Activated CD4-positive, alpha-beta T cell treated with anti-CD3 and anti-CD28 coated beads for 36 hours (primary cell): ENCODE results near the gene DSEL. TPM values are rescaled to one million over a fixed set of nuclear protein-coding genes. Genes with fewer than 3 reads are reported as not detected.

Experiments used
- ATAC-seq: fragments of 200-7000 bp; cut with Tn5 transposase; one replicate; pipeline ENCODE4 v1.10.0; 2021; ENCODE audit warnings: mild to moderate bottlenecking, moderate library complexity
- CTCF ChIA-PET: fragments of 350-600 bp; sonication (Branson Sonifier 250); formaldehyde crosslinking; loops from one replicate; lab custom pipeline; 2021; ENCODE audit warnings: antibody characterized with exemption; lab: Charles Lee
- POLR2A ChIA-PET: fragments of 350-600 bp; sonication (Branson Sonifier 250); formaldehyde crosslinking; loops from one replicate; lab custom pipeline; 2021; ENCODE audit warnings: antibody characterized with exemption, inconsistent platforms; lab: Charles Lee
- DNase-seq: peaks from one replicate; pipeline ENCODE4 v3.0.0-alpha.2; 2020
- H3K27ac Mint-ChIP-seq: one replicate; pipeline ENCODE4 v1.8.0; 2021; ENCODE audit warnings: mixed read lengths
- H3K27me3 Mint-ChIP-seq: one replicate; pipeline ENCODE4 v1.8.0; 2021; ENCODE audit warnings: mixed read lengths
- H3K36me3 Mint-ChIP-seq: one replicate; pipeline ENCODE4 v1.8.0; 2021; ENCODE audit warnings: low read depth, mixed read lengths
- H3K4me1 Mint-ChIP-seq: one replicate; pipeline ENCODE4 v1.8.0; 2021; ENCODE audit warnings: mixed read lengths
- H3K4me3 Mint-ChIP-seq: one replicate; pipeline ENCODE4 v1.8.0; 2021; ENCODE audit warnings: mild to moderate bottlenecking, moderate library complexity, mixed read lengths
- H3K9me3 Mint-ChIP-seq: one replicate; pipeline ENCODE4 v1.8.0; 2021; ENCODE audit warnings: low read depth, mixed read lengths
- intact Hi-C, 2 experiments: fragments of 100-400 bp; cut with DNase I in 1 of 2; cut with micrococcal nuclease in 1 of 2; formaldehyde crosslinking; loops; one replicate each; pipeline versions ENCODE4 v1.14.2 to v1.15.1; 2022 to 2024; cut with DNase I, micrococcal nuclease
- total RNA-seq, 2 experiments: library from RNA; stranded (reverse); gene quantifications; one replicate each; pipeline ENCODE4 v1.2.3, GENCODE V29; 2021

Gene DSEL
- total RNA-seq, 2 experiments from 2014 or later = 0.04 to 0.09 TPM

- ATAC-seq (no peak), DNase-seq (no peak)
- H3K27me3 Mint-ChIP-seq = peaks cover 6% of the 10 kb centered on the region
- peaks cover 1% of the 10 kb centered on the region for H3K9me3 Mint-ChIP-seq
- POLR2A ChIA-PET = no interaction called here
- no peak overlapping the region for H3K4me3 Mint-ChIP-seq
- H3K36me3 Mint-ChIP-seq = no peaks in the 10 kb centered on the region
- intact Hi-C loops = no loop called here
- no peaks in the 10 kb centered on the region for H3K4me1 Mint-ChIP-seq
- no peak overlapping the region for H3K27ac Mint-ChIP-seq
- CTCF ChIA-PET = no interaction called here
Measured at GRCh38 chr18:67496469-67496868, 20.1 kb downstream of the DSEL start.

GRCh38 chr18:67486534-67486933 is 30.0 kb downstream of the DSEL start:
- Mint-ChIP-seq H3K4me1 (no peaks in the 10 kb centered on the region), H3K9me3 (no peaks in the 10 kb centered on the region), H3K27me3 (peaks cover 5% of the 10 kb centered on the region), H3K36me3 (no peaks in the 10 kb centered on the region), H3K27ac (no peak overlapping the region), H3K4me3 (no peak overlapping the region)
- ChIA-PET CTCF (no interaction called here), POLR2A (no interaction called here)
- no peak for DNase-seq
- intact Hi-C loops = no loop called here
- no peak for ATAC-seq

GRCh38 chr18:67485655-67486054 is 30.9 kb downstream of the DSEL start:
- H3K27ac Mint-ChIP-seq = no peak overlapping the region
- H3K4me3 Mint-ChIP-seq = no peak overlapping the region
- CTCF ChIA-PET = no interaction called here
- POLR2A ChIA-PET = no interaction called here
- intact Hi-C loops = no loop called here
- ATAC-seq (no peak), DNase-seq (no peak)
- H3K4me1 Mint-ChIP-seq = no peaks in the 10 kb centered on the region
- H3K27me3 Mint-ChIP-seq = peaks cover 5% of the 10 kb centered on the region
- H3K36me3 Mint-ChIP-seq = no peaks in the 10 kb centered on the region
- no peaks in the 10 kb centered on the region for H3K9me3 Mint-ChIP-seq

GRCh38 chr18:67484458-67484857 is 32.1 kb downstream of the DSEL start:
- ATAC-seq (no peak), DNase-seq (no peak)
- Mint-ChIP-seq H3K36me3 (no peaks in the 10 kb centered on the region), H3K9me3 (no peaks in the 10 kb centered on the region), H3K27ac (no peak overlapping the region), H3K27me3 (peaks cover 5% of the 10 kb centered on the region), H3K4me3 (no peak overlapping the region), H3K4me1 (no peaks in the 10 kb centered on the region)
- CTCF ChIA-PET = no interaction called here
- intact Hi-C loops = no loop called here
- POLR2A ChIA-PET = no interaction called here

- POLR2A ChIA-PET = no interaction called here
- DNase-seq (no peak), ATAC-seq (no peak)
- H3K4me1 Mint-ChIP-seq = no peaks in the 10 kb centered on the region
- CTCF ChIA-PET = interaction anchor here (0.9 kb wide), 1 partner anchor 127 kb away, joined by 4 read pairs; no protein-coding TSS in a partner anchor
- H3K4me3 Mint-ChIP-seq = no peak overlapping the region
- intact Hi-C loops = no loop called here
- peaks cover 5% of the 10 kb centered on the region for H3K27me3 Mint-ChIP-seq
- no peaks in the 10 kb centered on the region for H3K36me3 Mint-ChIP-seq
- no peak overlapping the region for H3K27ac Mint-ChIP-seq
- no peaks in the 10 kb centered on the region for H3K9me3 Mint-ChIP-seq
Measured at GRCh38 chr18:67483952-67484351, 32.6 kb downstream of the DSEL start.

- no peak overlapping the region for H3K4me3 Mint-ChIP-seq
- no peaks in the 10 kb centered on the region for H3K4me1 Mint-ChIP-seq
- H3K27ac Mint-ChIP-seq = no peak overlapping the region
- H3K9me3 Mint-ChIP-seq = no peaks in the 10 kb centered on the region
- ChIA-PET CTCF (interaction anchor here (0.9 kb wide), 1 partner anchor 128 kb away, joined by 4 read pairs; no protein-coding TSS in a partner anchor), POLR2A (no interaction called here)
- intact Hi-C loops = no loop called here
- no peaks in the 10 kb centered on the region for H3K36me3 Mint-ChIP-seq
- no peak for DNase-seq
- ATAC-seq = no peak
- H3K27me3 Mint-ChIP-seq = peaks cover 5% of the 10 kb centered on the region
Measured at GRCh38 chr18:67483237-67483636, 33.3 kb downstream of the DSEL start.

GRCh38 chr18:67478249-67478648 is 38.3 kb downstream of the DSEL start:
- Mint-ChIP-seq H3K4me1 (no peaks in the 10 kb centered on the region), H3K27me3 (no peaks in the 10 kb centered on the region), H3K36me3 (no peaks in the 10 kb centered on the region), H3K4me3 (no peak overlapping the region), H3K27ac (no peak overlapping the region), H3K9me3 (no peaks in the 10 kb centered on the region)
- DNase-seq (no peak), ATAC-seq (no peak)
- ChIA-PET CTCF (no interaction called here), POLR2A (no interaction called here)
- intact Hi-C loops = no loop called here

- POLR2A ChIA-PET = no interaction called here
- H3K4me3 Mint-ChIP-seq = no peak overlapping the region
- H3K27me3 Mint-ChIP-seq = no peaks in the 10 kb centered on the region
- no peak overlapping the region for H3K27ac Mint-ChIP-seq
- no peaks in the 10 kb centered on the region for H3K4me1 Mint-ChIP-seq
- H3K9me3 Mint-ChIP-seq = no peaks in the 10 kb centered on the region
- intact Hi-C loops = no loop called here
- H3K36me3 Mint-ChIP-seq = no peaks in the 10 kb centered on the region
- CTCF ChIA-PET = no interaction called here
- DNase-seq (no peak), ATAC-seq (no peak)
Measured at GRCh38 chr18:67477522-67477921, 39.0 kb downstream of the DSEL start.

- Mint-ChIP-seq H3K9me3 (no peaks in the 10 kb centered on the region), H3K36me3 (no peaks in the 10 kb centered on the region), H3K27me3 (no peaks in the 10 kb centered on the region), H3K4me3 (no peak overlapping the region), H3K27ac (no peak overlapping the region), H3K4me1 (no peaks in the 10 kb centered on the region)
- ChIA-PET POLR2A (no interaction called here), CTCF (no interaction called here)
- DNase-seq (no peak), ATAC-seq (no peak)
- intact Hi-C loops = no loop called here
Measured at GRCh38 chr18:67476585-67476984, 39.9 kb downstream of the DSEL start.

- H3K27ac Mint-ChIP-seq = no peak overlapping the region
- intact Hi-C loops = no loop called here
- no peaks in the 10 kb centered on the region for H3K36me3 Mint-ChIP-seq
Measured at GRCh38 chr18:67475673-67476072, 40.8 kb downstream of the DSEL start.

GRCh38 chr18:67468038-67468437 is 48.5 kb downstream of the DSEL start:
- intact Hi-C loops = no loop called here
- CTCF ChIA-PET = no interaction called here
- no peak overlapping the region for H3K4me3 Mint-ChIP-seq
- DNase-seq (no peak), ATAC-seq (no peak)
- no peaks in the 10 kb centered on the region for H3K36me3 Mint-ChIP-seq
- POLR2A ChIA-PET = no interaction called here
- H3K4me1 Mint-ChIP-seq = peaks cover 3% of the 10 kb centered on the region
- H3K9me3 Mint-ChIP-seq = no peaks in the 10 kb centered on the region
- no peak overlapping the region for H3K27ac Mint-ChIP-seq
- peaks cover 2% of the 10 kb centered on the region for H3K27me3 Mint-ChIP-seq

More at GRCh38 chr18:67475673-67476072, 40.8 kb downstream of the DSEL start:
- CTCF ChIA-PET = interaction anchor here (0.6 kb wide), 1 partner anchor 1196 kb away, joined by 3 read pairs; no protein-coding TSS in a partner anchor
- no peaks in the 10 kb centered on the region for H3K9me3 Mint-ChIP-seq
- H3K27me3 Mint-ChIP-seq = no peaks in the 10 kb centered on the region
- no peaks in the 10 kb centered on the region for H3K4me1 Mint-ChIP-seq
- ATAC-seq = no peak
- no peak overlapping the region for H3K4me3 Mint-ChIP-seq
- no peak for DNase-seq
- POLR2A ChIA-PET = no interaction called here

- Mint-ChIP-seq H3K27me3 (peaks cover 2% of the 10 kb centered on the region), H3K9me3 (no peaks in the 10 kb centered on the region), H3K4me1 (peaks cover 3% of the 10 kb centered on the region), H3K27ac (no peak overlapping the region), H3K4me3 (no peak overlapping the region), H3K36me3 (no peaks in the 10 kb centered on the region)
- POLR2A ChIA-PET = no interaction called here
- DNase-seq (no peak), ATAC-seq (no peak)
- intact Hi-C loops = no loop called here
- CTCF ChIA-PET = no interaction called here
Measured at GRCh38 chr18:67467188-67467587, 49.3 kb downstream of the DSEL start.

GRCh38 chr18:67464499-67464898 is 52.0 kb downstream of the DSEL start:
- no peaks in the 10 kb centered on the region for H3K9me3 Mint-ChIP-seq
- POLR2A ChIA-PET = no interaction called here
- CTCF ChIA-PET = no interaction called here
- DNase-seq (no peak), ATAC-seq (no peak)
- H3K36me3 Mint-ChIP-seq = no peaks in the 10 kb centered on the region
- H3K4me3 Mint-ChIP-seq = no peak overlapping the region
- peaks cover 4% of the 10 kb centered on the region for H3K27me3 Mint-ChIP-seq
- intact Hi-C loops = no loop called here
- H3K27ac Mint-ChIP-seq = no peak overlapping the region
- peaks cover 3% of the 10 kb centered on the region for H3K4me1 Mint-ChIP-seq
